Measurements from ENCODE around the gene KLF16.

The KLF16 gene

DNA sequence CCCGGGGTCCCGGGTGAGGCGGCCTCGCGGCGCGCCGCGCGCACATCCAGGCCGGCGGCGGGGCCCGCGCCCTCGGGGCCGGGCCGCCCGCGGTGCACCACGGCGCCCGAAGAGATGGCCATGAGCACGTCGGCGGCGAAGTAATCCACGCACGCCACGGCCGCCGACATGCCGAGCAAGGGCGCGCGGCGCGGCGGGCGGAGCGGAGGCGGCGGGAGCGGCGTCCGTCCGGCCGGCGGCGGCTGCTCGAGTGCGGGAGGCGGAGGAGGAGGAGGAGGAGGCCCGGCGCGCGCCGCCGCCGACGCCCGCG is at the start of gene KLF16:
KLF16 (minus strand) TSS at position 252 of the 310 bp plus-strand sequence; CDS start at position 170, 82 bp downstream.
- ATAC-seq (peak; percentile 4), DNase-seq (no peak)

DNA sequence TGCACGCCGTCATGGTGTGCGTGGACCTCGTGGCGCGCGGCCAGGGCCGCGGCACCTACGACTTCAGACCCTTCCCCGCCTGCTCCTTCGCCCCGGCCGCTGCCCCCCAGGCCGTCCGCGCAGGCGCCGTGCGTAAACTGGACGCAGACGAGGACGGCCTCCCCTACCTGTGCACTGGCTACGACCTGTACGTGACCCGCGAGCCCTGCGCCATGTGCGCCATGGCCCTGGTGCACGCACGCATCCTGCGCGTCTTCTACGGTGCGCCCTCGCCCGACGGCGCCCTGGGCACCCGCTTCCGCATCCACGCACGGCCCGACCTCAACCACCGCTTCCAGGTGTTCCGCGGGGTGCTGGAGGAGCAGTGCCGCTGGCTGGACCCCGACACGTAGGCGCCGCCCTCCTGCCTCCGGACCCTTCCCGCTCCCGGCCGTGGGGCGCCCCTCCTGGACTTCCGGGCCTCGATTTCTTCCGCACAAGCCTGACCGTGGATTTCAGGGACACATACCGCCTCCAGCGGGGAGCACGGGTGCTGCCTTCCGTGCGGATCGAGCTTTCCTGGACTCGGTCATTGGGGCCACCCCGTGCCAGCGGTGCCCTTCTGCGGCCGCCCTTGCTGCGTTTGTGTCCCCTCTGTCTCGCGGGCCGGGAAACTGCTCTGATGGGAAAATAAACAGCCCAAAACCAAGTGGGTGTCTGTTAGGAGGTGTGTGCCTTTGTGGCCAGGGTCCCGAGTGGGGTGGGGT is 49.6 kb upstream of the KLF16 start:
- Mint-ChIP-seq H3K27ac (no peak overlapping the region), H3K9me3 (no peaks in the 10 kb centered on the region), H3K4me3 (no peak overlapping the region), H3K27me3 (no peaks in the 10 kb centered on the region), H3K4me1 (peaks cover 42% of the 10 kb centered on the region)
- ATAC-seq (peak; percentile 24), DNase-seq (no peak)

More for the DNA sequence above, at the start of gene KLF16:
- H3K9me3 Mint-ChIP-seq, result no peaks in the 10 kb centered on the region
- H3K27me3 Mint-ChIP-seq, result no peaks in the 10 kb centered on the region
- peaks cover 70% of the 10 kb centered on the region for H3K4me1 Mint-ChIP-seq
- peak within 1 kb of the TSS; percentile 95 to 99 for H3K27ac Mint-ChIP-seq
- peak within 1 kb of the TSS; percentile 97 to 99 for H3K4me3 Mint-ChIP-seq

DNA sequence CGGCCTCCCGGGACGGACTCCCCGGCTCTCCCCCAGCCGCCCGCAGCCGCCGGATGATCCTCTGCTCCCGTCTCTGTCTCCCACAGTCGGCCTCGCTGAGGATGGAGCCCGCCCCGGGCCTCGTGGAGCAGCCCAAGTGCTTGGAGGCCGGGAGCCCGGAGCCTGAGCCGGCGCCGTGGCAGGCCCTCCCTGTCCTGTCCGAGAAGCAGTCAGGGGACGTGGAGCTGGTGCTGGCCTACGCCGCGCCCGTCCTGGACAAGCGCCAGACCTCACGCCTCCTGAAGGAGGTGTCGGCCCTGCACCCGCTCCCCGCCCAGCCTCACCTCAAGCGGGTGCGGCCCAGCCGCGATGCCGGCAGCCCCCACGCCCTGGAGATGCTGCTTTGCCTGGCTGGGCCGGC is 48.6 kb upstream of the KLF16 start:
- Mint-ChIP-seq H3K9me3 (no peaks in the 10 kb centered on the region), H3K4me3 (no peak overlapping the region), H3K27ac (no peak overlapping the region), H3K4me1 (peaks cover 51% of the 10 kb centered on the region), H3K27me3 (no peaks in the 10 kb centered on the region)
- ATAC-seq, result peak; percentile 8
- DNase-seq, result no peak

DNA sequence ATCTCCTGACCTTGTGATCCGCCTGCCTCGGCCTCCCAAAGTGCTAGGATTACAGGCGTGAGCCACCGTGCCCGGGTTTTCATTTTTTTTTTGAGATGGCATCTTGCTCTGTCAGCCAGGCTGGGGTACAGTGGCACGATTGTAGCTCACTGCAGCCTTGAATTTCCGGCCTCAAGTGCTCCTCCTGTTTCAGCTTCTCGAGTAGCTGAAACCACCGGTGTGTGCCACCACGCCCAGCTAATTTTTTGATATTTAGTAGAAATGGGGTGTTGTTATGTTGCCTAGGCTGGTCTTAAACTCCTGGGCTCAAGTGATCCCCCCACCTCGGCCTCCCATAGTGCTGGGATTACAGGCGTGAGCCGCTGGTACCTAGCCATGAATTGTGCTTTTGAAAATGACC is 47.7 kb upstream of the KLF16 start:
- no peaks in the 10 kb centered on the region for H3K9me3 Mint-ChIP-seq
- peaks cover 58% of the 10 kb centered on the region for H3K4me1 Mint-ChIP-seq
- no peak overlapping the region for H3K27ac Mint-ChIP-seq
- ATAC-seq (no peak), DNase-seq (no peak)
- H3K27me3 Mint-ChIP-seq, result no peaks in the 10 kb centered on the region
- no peak overlapping the region for H3K4me3 Mint-ChIP-seq

DNA sequence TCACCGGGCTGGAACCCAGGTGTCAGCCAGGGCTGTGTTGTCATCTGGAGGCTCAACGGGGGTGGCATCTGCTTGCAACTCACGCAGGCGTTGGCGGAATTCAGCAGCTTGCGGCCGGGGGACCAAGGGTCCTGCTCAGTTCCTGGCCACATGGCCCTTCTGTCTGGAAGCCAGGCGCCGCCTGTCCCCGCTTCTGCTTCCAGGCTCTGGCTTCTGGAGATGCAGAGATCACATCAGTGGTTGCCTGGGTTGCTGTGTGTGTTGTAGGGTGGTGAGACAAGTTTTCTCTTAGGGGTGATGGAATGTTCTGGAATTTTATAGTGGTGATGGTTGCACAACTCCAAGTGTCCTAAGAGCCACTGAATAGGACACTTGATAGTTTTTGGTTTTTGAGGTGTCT is 46.8 kb upstream of the KLF16 start:
- H3K27ac Mint-ChIP-seq, result no peak overlapping the region
- H3K27me3 Mint-ChIP-seq, result no peaks in the 10 kb centered on the region
- peaks cover 65% of the 10 kb centered on the region for H3K4me1 Mint-ChIP-seq
- H3K4me3 Mint-ChIP-seq, result peak overlapping the region in 1 of 2 donors; percentile 75
- ATAC-seq (no peak), DNase-seq (no peak)
- no peaks in the 10 kb centered on the region for H3K9me3 Mint-ChIP-seq

DNA sequence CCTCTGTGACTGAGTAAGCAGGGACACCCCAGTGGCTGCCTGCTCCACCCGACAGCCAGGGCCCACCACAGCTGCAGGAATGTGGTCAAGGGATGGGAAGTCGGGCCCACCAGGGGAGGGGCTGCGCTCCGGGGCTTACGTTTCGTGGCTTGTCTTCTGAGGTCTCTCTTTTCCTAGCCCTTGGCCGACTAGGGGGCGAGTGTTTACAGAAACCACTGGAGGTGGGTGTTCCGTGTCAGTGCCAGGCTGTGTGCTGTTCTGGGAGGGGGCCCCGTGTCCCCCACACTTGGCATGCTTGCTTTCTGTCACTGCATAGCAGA is 46.3 kb upstream of the KLF16 start:
- DNase-seq, result no peak
- Mint-ChIP-seq H3K4me3 (peak overlapping the region; percentile 53 to 75), H3K27me3 (no peaks in the 10 kb centered on the region), H3K9me3 (no peaks in the 10 kb centered on the region), H3K4me1 (peaks cover 70% of the 10 kb centered on the region), H3K27ac (no peak overlapping the region)
- no peak for ATAC-seq

DNA sequence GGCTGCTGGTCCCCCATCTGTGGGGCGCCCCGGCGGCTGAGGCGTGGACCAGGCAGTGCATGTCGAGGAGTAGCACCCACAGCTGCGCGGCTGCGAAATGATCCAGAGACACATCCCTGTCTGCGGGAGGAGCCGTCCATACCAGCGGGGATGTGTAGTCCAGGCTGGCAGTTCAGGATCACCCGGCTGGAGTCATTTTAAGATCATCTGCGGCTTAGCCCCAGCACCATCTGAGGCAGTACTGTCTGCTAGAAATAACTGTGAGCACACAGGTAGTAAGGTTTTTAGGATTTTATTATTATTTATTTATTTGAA is 44.9 kb upstream of the KLF16 start:
- Mint-ChIP-seq H3K4me3 (no peak overlapping the region), H3K4me1 (peaks cover 74% of the 10 kb centered on the region), H3K27ac (no peak overlapping the region), H3K9me3 (no peaks in the 10 kb centered on the region), H3K27me3 (no peaks in the 10 kb centered on the region)
- DNase-seq (no peak), ATAC-seq (no peak)

DNA sequence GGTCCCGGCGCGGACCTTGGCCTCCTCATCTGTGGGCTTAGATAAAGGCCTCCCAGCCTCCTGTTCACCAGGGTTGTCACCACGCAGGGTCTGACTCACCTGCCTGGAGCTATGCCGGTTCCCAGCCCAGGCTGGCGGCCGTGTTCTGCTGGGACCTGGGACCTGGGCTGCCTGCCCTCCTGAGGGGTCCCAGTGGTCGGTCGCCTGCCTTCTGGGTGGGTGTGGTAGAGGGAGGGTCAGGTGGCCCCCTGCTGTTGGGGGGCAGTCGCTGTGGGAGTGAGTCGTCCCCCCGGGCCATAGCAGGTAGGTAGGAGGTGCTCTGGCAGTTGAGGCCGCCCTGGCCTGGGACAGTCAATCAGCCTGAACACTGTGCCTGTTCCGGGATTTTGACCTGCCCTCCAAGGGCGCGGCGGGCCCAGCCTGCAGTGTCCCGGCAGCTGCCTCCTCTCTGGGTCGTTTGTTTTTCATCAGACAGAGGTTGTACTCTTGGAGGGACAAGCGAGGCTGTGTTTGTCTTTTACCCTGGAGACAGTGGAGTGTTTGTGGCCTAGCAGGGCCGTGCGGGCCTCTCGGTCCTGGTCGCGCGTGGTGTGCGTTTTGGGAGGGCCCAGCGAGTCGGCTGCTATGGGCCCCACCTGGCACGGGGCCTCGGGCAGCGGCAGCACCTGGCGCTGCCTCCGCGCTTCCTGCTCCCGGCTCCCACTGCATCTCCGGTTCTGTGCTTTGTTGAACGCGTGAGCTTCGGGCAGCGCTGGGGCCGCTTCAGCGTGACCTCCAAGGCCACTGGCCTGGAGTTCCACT is 44.4 kb upstream of the KLF16 start:
- Mint-ChIP-seq H3K4me1 (peaks cover 75% of the 10 kb centered on the region), H3K27me3 (no peaks in the 10 kb centered on the region), H3K27ac (no peak overlapping the region), H3K4me3 (peak overlapping the region in 1 of 2 donors; percentile 12), H3K9me3 (no peaks in the 10 kb centered on the region)
- DNase-seq, result no peak
- no peak for ATAC-seq

DNA sequence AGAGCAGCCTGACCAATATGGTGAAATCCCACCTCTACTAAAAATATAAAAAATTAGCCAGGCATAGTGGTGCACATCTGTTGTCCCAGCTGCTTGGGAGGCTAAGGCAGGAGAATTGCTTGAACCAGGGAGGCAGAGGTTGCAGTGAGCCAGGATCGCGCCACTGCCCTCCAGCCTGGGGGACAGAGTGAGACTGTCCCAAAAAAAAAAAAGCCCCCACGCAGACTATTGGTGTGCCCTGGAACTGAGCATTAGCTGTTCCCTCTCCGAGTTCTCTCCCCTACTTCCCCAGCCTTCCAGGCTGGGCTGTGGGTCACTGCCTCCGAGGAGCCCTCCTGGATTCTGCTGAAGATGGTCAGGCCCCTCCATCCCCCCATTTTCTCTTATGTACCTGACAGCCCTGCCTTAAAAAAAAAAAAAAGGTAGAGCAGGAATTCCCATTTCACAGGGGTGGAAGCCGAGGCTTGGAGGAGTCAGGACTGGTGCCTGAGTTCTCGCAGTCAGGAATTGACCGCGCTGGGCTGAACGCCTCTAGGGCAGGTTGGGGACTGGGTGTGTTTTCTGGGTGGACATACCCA is 43.7 kb upstream of the KLF16 start:
- no peaks in the 10 kb centered on the region for H3K27me3 Mint-ChIP-seq
- H3K27ac Mint-ChIP-seq, result peak overlapping the region in 1 of 2 donors; percentile 33
- DNase-seq (no peak), ATAC-seq (no peak)
- peaks cover 75% of the 10 kb centered on the region for H3K4me1 Mint-ChIP-seq
- H3K4me3 Mint-ChIP-seq, result peak overlapping the region in 1 of 2 donors; percentile 51
- no peaks in the 10 kb centered on the region for H3K9me3 Mint-ChIP-seq

DNA sequence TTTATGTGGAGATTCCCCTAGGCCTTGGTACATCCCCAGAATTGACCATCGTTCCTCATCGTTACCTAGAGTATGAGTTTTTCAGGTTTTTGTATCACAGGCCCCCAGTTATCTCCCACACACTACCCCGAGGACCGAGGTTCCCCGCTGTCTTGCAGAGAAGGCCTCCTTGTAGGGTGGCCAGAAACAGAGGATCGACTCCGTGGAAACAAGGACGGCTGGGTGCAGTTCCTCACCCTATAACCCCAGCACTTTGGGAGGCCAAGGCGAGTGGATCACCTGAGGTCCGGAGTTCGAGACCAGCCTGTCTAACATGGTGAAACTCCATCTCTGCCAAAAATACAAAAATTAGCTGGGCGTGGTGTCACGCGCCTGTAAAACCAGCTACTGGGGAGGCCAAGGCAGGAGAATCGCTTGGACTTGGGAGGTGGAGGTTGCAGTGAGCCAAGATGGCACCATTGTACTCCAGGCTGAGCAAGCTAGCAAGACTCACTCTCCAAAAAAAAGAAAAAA is 42.5 kb upstream of the KLF16 start:
- ATAC-seq (no peak), DNase-seq (no peak)
- H3K4me1 Mint-ChIP-seq, result peaks cover 75% of the 10 kb centered on the region
- no peaks in the 10 kb centered on the region for H3K27me3 Mint-ChIP-seq
- H3K4me3 Mint-ChIP-seq, result peak overlapping the region; percentile 88 to 93
- no peaks in the 10 kb centered on the region for H3K9me3 Mint-ChIP-seq
- H3K27ac Mint-ChIP-seq, result peak overlapping the region; percentile 82 to 89

DNA sequence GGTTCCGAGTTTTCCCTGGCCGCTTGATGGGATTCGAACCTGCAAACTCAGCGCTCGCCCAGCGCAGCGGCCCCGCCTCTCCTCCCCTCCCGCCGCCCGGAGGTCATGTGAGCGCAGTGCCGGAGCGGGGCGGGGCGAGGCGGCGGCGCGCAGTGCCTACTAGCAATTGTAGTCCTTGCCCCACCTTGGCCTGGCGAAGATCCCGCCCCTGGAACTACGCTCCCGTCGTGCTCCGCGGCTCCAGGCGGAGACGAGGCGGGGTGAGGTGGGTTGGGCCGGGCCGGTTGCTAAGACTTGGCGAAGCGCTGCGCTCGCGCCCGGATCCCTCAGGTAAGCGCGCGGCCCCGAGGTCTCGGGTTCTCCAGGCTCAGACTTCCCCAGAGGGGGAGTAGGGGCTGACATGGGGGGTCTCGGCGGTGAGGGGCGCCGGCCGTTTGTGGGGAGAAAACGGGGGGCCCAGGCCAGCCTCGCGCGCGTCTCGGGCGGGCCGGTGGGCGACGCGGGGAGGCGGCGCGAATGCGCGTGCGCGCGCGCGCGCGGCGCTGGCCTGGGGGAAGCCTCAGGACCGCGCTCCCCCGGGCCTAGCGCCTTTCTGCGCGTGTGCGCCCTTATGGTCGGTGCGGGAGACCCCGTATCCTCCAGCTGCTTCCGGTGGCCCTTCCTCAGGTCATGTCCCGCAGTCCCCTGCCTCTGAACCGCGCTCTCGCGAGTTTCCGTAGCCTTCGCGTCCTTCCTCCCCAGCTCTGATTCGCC is 41.9 kb upstream of the KLF16 start, which contains the start of the genes ADAT3 and SCAMP4:
ADAT3 (plus strand) TSS at position 290 of the 753 bp plus-strand sequence. CDS start 6,649 bp downstream, outside the sequence.
SCAMP4 (plus strand) TSS at position 290 of the 753 bp plus-strand sequence. CDS start 9,621 bp downstream, outside the sequence.
- peaks cover 72% of the 10 kb centered on the region for H3K4me1 Mint-ChIP-seq
- DNase-seq, result peak; percentile 99
- no peaks in the 10 kb centered on the region for H3K9me3 Mint-ChIP-seq
- peak within 1 kb of the TSS; percentile 88 to 93 for H3K4me3 Mint-ChIP-seq
- H3K27me3 Mint-ChIP-seq, result no peaks in the 10 kb centered on the region
- peak within 1 kb of the TSS; percentile 89 to 90 for H3K27ac Mint-ChIP-seq
- ATAC-seq, result peak; percentile 96

DNA sequence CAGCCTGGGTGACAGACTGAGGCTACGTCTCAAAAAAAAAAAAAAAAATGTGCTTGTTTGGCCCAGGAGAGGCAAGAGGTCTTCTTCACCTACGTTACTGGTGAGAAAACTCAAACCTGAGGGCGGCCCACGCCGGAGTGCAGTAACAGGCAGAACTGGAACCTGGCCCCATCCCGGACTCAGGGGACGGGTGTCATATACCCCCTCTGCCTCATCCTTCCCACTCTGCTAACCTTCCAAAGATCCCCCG is 41.4 kb upstream of the KLF16 start:
- peaks cover 67% of the 10 kb centered on the region for H3K4me1 Mint-ChIP-seq
- no peak for ATAC-seq
- peak overlapping the region; percentile 88 to 93 for H3K4me3 Mint-ChIP-seq
- H3K27me3 Mint-ChIP-seq, result no peaks in the 10 kb centered on the region
- no peak for DNase-seq
- H3K9me3 Mint-ChIP-seq, result no peaks in the 10 kb centered on the region
- H3K27ac Mint-ChIP-seq, result peak overlapping the region; percentile 69 to 87

DNA sequence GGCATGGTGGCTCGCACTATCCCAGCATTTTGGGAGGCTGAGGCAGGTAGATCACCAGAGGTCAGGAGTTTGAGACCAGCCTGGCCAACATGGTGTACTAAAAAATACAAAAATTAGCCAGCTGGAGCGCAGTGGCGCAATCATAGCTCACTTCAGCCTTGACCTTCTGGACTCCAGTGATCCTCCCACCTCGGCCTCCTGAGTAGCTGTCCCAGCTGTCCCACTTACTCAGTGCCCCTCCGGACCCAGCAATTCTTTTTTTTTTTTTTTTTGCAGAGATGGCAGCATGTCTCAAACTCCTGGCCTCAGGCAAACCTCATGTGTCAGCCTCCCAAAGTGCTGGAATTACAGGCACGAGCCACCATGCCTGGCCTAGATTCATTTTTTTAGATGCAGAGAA is 39.5 kb upstream of the KLF16 start:
- DNase-seq (no peak), ATAC-seq (no peak)
- Mint-ChIP-seq H3K9me3 (no peaks in the 10 kb centered on the region), H3K4me1 (peaks cover 49% of the 10 kb centered on the region), H3K4me3 (peak overlapping the region in 1 of 2 donors; percentile 35), H3K27ac (peak overlapping the region in 1 of 2 donors; percentile 63), H3K27me3 (no peaks in the 10 kb centered on the region)

DNA sequence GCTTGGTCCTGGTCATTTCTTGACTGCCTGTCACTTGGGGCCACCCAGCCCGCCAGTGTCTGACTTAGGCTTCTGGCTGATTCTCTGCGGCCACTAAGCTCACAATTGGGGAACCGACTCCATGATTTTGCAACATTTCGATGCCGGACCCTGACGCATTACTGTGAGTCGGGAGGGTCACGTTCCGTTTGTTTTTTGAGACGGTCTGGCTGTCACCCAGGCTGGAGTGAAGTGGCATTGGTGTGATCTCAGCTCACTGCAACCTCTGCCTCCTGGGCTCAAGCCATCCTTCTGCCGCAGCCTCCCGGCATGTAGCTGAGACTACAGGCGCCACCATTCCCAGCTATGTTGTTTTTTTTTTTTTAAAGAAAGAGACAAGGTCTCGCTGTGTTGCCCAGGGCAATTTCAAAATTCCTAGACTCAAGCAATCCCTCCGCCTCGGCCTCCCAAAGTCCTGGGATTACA is 38.6 kb upstream of the KLF16 start:
- peaks cover 48% of the 10 kb centered on the region for H3K4me1 Mint-ChIP-seq
- H3K27ac Mint-ChIP-seq, result no peak overlapping the region

DNA sequence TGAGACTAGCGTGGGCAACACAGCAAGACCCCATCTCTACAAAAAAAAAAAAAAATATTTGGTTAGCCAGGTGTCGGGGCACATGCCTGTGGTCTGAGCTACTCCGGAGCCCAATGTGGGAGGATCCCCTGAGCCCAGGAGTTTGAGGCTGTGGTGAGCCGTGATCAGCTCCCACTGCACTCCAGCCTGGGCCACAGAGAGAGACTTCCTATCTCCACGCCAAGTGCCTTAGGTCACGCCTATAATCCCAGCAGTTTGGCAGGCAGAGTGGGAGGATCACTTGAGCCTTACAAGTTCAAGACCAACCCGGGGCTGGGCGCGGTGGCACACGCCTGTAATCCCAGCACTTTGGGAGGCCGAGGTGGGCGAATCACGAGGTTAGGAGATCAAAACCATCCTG is 33.1 kb upstream of the KLF16 start:
- no peak for DNase-seq
- H3K27me3 Mint-ChIP-seq, result no peaks in the 10 kb centered on the region
- H3K4me1 Mint-ChIP-seq, result peaks cover 42% of the 10 kb centered on the region
- peak overlapping the region; percentile 33 to 80 for H3K27ac Mint-ChIP-seq
- ATAC-seq, result no peak
- no peaks in the 10 kb centered on the region for H3K9me3 Mint-ChIP-seq
- H3K4me3 Mint-ChIP-seq, result peak overlapping the region; percentile 92 to 95

More for the DNA sequence above, 38.6 kb upstream of the KLF16 start:
- DNase-seq (no peak), ATAC-seq (no peak)
- Mint-ChIP-seq H3K4me3 (no peak overlapping the region), H3K27me3 (no peaks in the 10 kb centered on the region), H3K9me3 (no peaks in the 10 kb centered on the region)

All from stimulated activated naive CD8-positive, alpha-beta T cell treated with anti-CD3 and anti-CD28 coated beads, Interleukin-15, amount 100 ng/mL, for 72 hours (primary cell).